ENCODE results near the gene CLN3.

- no peak for TF ChIP-seq ZHX1 (CRISPR knock-in tag; IDR thresholded peaks at IDR 0.05; ENCODE audit: low read depth)
- TF ChIP-seq JUNB (CRISPR knock-in tag; IDR thresholded peaks at IDR 0.05; ENCODE audit: borderline replicate concordance) = no peak
Measured at GRCh38 chr16:28502290-28502689, 10.4 kb upstream of the CLN3 start.

Data from HepG2 (cell line).